Inferior parietal cortex (tissue), 1 donor: ENCODE results near the gene PREX1.
"Not testable (repeated sequence)": the region's sequence is repeated elsewhere in the genome, so short reads cannot be mapped to it uniquely, and the experiment has no call there.

Experiments
- DNase-seq: peaks from one replicate; pipeline ENCODE4 v3.0.0-alpha.2; 2016; ENCODE audit errors: extremely low spot score

The PREX1 gene

DNA sequence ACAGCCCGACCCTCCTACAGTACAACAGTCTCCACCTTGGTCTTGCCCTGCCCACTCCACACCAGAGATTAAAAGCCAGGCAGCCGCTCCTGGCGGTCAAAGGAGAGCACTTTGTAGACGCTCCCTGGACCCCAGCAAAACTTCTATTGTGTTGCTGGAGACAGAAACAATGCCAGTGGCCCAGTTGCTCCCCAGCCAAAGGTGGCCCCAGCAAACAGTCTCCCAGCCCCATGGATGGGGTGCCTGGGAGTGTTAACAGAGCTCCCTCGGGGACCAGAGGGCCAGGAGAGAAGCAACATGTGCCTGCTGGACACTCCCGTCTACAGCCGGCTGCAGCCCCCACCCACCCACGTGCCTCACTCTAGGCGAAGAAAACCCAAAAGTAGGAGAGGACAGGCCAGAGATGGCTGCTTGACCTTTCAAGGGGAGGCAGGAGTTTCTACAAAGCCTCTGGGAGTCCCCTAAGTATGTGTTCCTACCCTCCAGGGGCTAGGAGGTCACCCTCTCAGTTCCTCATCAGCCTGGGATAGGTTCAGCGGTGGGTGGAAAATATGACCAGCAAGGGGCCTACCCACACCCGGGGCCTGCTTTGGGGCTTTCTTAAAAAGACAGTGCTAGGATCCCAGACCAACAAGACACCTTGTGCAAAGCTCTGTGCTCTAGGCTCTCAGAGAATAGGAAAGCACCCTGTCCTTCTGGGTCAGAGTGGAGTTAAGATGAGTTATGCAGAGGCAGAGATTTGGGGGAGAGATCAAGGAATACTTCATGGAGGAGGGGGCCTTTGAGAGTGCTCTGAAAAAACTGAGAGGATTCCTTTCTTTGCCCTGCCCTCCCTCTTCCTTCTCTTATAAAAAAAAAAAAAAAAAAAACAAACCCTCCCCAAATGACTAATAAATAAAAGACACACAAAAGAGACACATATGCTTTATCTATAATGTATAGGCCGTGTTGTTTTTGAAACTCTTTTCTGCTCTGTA, 19.0 kb upstream of the PREX1 start:
- no peak for DNase-seq

DNA sequence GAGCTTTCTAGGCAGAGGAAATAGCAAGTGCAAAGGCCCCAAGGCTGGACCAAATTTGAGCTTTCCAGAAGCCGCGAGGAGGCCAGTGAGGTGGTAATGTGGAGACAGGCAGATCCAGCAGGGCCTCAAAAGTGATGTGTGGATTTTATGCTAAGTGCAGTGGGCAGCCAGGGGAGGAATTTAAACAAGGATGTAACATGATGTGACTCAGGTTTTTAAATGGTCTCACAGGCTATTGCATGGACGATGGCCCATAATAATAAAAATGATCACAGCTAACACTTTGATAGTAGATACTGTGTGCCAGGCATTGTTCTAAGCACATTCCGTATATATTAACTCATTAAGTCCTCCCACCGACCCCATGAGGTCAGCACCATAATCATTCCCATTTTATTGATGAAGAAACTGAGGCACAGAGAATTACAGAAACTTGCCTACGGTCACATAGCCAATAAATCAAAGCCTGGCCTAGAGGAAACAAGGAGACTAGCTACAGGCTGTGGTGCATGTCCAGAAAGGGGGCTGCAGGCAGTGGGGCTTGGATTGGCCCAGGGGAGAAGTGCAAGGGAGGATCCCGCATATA, 18.0 kb upstream of the PREX1 start:
- no peak for DNase-seq

DNA sequence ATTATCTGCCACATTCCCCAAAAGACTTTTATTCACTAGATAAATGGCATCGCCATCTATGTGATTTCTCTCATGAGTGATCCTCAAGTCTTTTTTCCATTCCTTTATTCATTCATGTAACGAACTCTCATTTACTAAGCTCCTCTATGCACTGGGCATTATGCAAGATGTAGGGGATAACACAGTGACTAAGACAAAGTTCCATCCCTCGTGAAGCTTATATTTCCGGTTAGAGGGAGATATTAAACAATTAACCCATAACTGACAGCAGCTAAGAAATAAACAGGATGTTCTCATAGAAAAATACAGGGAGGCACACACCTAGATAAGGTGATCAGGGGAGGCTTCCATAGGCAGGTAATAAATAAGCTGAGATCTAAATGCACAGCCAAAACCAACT, 17.2 kb upstream of the PREX1 start:
- no peak for DNase-seq

GRCh38 chr20:48843896-48844295, 16.1 kb upstream of the PREX1 start:
- not testable (repeated sequence) for DNase-seq

GRCh38 chr20:48843057-48843806, 15.4 kb upstream of the PREX1 start:
- no peak for DNase-seq

DNA sequence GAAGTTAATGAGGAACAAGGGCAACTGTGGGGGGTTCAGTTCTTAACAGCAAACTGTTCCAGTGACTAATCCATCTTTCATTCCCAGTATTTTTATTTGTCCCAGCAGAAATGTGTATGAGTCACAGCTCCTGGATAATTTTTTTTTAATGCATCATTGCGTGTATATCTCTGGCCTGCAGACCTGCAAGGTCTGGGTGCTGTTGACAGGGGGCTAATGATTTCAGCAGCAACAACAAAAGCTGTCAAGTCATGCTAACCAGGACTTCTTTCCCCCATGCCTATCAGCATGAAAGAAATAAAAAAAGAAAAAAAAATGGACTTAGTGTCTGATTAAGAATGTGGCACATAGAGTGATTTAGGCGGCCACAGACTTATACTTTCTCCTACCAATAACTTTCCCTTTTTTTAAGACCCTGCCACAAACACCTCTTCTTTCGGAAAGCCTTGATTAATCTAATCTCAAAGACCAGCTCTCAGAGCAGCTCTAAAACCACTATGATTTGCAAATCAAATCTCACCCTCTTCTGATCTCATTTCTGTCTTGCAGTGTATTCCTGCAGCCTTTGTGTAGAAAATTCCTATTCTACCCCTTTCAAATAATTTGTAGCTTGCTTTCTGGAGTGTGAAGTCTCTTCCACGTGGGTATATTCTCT, 14.2 kb upstream of the PREX1 start:
- no peak for DNase-seq

- no peak for DNase-seq
Observed at GRCh38 chr20:48841196-48841874, 13.5 kb upstream of the PREX1 start.

DNA sequence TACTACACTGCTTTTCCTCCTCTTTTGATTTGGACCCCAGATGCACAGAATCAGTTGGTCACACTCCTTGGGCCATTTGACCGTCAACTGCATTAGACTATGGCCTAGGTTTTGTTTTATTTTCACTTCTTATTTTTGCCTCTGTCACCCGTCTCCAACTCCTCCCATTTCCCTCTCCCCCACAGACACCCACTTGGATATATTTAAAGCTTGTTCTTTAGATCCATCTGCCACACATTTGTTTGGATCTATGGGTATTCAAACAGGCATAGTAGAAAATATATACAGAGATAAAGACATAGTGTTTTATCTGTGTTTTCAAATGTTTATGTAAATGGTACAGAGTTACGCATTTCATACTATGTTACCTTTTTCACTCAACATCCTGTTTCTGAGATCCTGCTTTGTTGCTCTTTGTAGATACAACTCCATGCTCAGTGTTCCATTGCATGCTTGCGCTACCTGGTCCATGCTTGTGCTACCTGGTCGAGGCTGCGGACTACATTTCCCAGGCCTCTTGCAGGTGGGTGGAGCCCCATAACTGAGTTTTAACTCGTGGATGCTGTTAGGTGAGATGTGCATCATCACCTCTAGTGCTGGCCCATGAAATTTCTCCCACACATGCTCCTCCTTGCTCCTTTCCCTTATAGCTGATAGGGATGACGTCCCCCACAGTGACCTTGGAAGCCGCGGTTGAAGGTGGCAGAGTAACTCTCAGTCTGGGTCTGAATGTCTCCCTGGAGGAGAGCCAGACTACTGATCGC, 11.5 kb upstream of the PREX1 start:
- no peak for DNase-seq

GRCh38 chr20:48837014-48837413, 9.2 kb upstream of the PREX1 start:
- no peak for DNase-seq

DNA sequence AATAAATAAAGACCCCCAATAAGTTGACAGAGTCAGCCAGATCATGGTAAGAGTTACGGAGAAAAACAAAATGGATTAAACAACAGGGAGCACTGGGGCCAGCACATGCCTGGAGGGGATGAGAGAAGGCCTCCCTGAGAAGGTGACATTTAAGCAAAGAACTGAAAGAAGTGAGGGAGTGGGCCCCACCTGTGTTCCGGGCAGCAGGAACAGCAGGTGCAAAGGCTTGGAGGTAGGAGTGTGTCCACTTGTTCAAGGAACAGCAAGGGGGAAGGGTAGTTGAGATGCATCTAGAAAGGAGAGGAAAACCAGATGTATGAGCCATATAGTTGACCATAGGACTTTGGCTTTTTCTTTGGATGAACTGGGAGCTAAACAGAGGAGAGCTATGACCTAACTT, 7.6 kb upstream of the PREX1 start:
- no peak for DNase-seq

GRCh38 chr20:48834278-48834677, 6.5 kb upstream of the PREX1 start:
- DNase-seq: no peak

- DNase-seq: no peak
Observed at GRCh38 chr20:48832405-48832730, 4.6 kb upstream of the PREX1 start.

- no peak for DNase-seq
Observed at GRCh38 chr20:48831718-48832404, 4.1 kb upstream of the PREX1 start.

GRCh38 chr20:48830826-48831318, 3.1 kb upstream of the PREX1 start:
- no peak for DNase-seq

GRCh38 chr20:48829940-48830339, 2.1 kb upstream of the PREX1 start:
- no peak for DNase-seq

- DNase-seq: no peak
Observed at GRCh38 chr20:48828734-48829460, 1.1 kb upstream of the PREX1 start.

DNA sequence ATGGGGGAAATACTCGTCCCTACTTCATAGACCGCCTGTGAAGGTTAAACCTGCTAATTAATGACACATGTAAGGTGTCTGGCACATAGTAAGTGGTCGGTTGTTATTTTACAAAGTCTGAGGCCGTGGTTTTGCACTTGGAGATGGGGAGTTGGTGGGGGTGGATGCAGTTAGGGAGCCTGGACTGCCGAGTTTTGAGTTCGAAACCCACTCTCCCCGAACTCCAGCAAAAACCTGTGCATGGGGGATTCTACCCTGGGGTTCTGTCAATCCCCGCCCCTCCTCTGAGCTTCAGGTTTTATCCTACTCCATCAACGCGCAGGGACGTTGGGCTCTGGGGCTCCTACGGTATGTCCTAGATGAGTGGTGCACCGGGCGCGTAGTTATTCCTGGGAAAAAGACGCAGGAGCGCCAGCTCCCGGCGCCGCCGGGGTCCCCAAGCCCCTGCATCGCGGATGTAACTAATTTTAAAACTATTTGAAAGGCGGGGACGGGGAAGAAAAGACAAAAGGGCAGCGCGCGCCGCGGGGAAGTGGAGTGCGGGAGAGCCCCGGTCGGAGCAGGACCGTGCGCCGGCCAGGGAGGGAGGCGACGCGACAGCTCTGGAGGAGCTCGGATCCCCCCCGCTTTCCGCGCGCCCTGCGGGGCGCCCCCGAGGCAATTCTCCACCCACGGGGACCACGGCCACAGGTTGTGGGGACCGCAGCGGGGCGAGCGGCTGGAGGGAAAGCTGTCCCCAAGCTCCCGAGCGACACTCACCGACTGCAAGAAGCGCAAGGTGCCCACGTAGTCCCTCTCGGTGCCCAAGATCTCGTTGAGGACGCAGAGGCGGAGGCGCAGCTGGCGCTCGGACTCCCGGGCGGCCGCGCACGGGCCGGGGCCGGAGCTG, 672 bp downstream of the PREX1 start:
- no peak for DNase-seq

GRCh38 chr20:48826480-48826879, 1.3 kb downstream of the PREX1 start:
- not testable (repeated sequence) for DNase-seq
